Endothelial cell of umbilical vein (primary cell): ENCODE measurements around the gene CDK10.

Experiments
- GATA2 ChIP-seq: IDR thresholded peaks from 2 replicates; pipeline ENCODE4 v1.7.0; 2011; ENCODE audit warnings: low read depth, mild to moderate bottlenecking, moderate library complexity, mixed read lengths, low read length; ENCODE audit not compliant: insufficient read length, insufficient read depth
- JUN ChIP-seq: IDR thresholded peaks from 2 replicates; pipeline ENCODE4 v1.6.1; 2011; ENCODE audit warnings: borderline replicate concordance, low read depth; ENCODE audit not compliant: insufficient read length, insufficient read depth
- MYC ChIP-seq: IDR thresholded peaks from one replicate; pipeline ENCODE4 v1.6.1; 2011; ENCODE audit warnings: mild to moderate bottlenecking, low read depth, low read length
- POLR2A ChIP-seq: IDR thresholded peaks from 2 replicates; pipeline ENCODE4 v1.6.1; 2012; ENCODE audit warnings: low read depth, mild to moderate bottlenecking, control low read depth, low read length
- POLR2AphosphoS5 ChIP-seq: IDR thresholded peaks from 2 replicates; pipeline ENCODE4 v1.6.1; 2012; ENCODE audit warnings: low read depth, mild to moderate bottlenecking, control low read depth, low read length, moderate library complexity; ENCODE audit not compliant: insufficient read depth
- TF ChIP-seq, protein P1 (sequence below), 2 donors: IDR thresholded peaks; 1 replicate in 1 of 2; 2 replicates in 1 of 2; pipeline ENCODE4 v1.5.1; 2011; ENCODE audit warnings: low read length in 2 of 2, mild to moderate bottlenecking in 2 of 2, moderate library complexity in 2 of 2, control low read depth in 1 of 2, inconsistent platforms in 1 of 2, low read depth in 1 of 2; ENCODE audit not compliant: insufficient read depth in 1 of 2; ENCODE audit errors: extremely low read depth in 1 of 2
- TF ChIP-seq, protein P2 (sequence below): IDR thresholded peaks from 2 replicates; pipeline ENCODE4 v1.6.1; 2011; ENCODE audit not compliant: insufficient read depth, insufficient read length

DNA sequence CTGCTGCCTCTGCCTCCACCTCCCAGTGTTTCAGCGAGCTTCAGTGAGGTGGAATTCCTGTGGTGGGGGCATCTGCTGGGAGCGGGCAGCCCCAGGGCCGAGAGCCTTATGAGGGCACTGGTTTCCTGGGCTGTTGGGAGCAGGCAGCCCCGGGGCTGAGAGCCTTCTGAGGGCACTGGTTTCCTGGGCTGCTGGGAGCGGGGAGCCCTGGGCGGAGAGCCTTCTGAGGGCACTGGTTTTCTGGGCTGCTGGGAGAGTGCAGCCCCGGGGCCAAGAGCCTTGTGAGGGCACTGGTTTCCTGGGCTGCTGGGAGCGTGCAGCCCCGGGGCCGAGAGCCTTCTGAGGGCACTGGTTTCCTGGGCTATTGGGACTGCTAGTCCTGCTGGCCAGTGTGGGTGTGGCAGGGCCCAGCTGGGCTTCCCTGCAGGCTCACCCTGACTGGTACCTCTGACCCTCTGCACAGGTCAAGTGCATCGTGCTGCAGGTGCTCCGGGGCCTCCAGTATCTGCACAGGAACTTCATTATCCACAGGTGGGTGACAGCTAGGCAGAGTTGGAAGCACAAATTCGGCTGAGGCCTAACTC, 5.6 kb downstream of the CDK10 start:
- TF ChIP-seq, protein P1, sequence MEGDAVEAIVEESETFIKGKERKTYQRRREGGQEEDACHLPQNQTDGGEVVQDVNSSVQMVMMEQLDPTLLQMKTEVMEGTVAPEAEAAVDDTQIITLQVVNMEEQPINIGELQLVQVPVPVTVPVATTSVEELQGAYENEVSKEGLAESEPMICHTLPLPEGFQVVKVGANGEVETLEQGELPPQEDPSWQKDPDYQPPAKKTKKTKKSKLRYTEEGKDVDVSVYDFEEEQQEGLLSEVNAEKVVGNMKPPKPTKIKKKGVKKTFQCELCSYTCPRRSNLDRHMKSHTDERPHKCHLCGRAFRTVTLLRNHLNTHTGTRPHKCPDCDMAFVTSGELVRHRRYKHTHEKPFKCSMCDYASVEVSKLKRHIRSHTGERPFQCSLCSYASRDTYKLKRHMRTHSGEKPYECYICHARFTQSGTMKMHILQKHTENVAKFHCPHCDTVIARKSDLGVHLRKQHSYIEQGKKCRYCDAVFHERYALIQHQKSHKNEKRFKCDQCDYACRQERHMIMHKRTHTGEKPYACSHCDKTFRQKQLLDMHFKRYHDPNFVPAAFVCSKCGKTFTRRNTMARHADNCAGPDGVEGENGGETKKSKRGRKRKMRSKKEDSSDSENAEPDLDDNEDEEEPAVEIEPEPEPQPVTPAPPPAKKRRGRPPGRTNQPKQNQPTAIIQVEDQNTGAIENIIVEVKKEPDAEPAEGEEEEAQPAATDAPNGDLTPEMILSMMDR (IDR thresholded peaks at IDR 0.05; ENCODE audit: extremely low read depth in 1 of 2, insufficient read depth in 1 of 2, low read depth in 1 of 2, low read length in 2 of 2), result no peak
- no peak for TF ChIP-seq MYC
- no peak for TF ChIP-seq POLR2AphosphoS5
- no peak for TF ChIP-seq POLR2A
- TF ChIP-seq, protein P2, sequence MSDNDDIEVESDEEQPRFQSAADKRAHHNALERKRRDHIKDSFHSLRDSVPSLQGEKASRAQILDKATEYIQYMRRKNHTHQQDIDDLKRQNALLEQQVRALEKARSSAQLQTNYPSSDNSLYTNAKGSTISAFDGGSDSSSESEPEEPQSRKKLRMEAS, result no peak
- no peak for TF ChIP-seq GATA2
- TF ChIP-seq JUN, result no peak
